Right atrium auricular region (tissue), 2 donors: Measurements from ENCODE around the gene DMGDH. TPM values are rescaled to one million over a fixed set of nuclear protein-coding genes. Genes with fewer than 3 reads are reported as not detected.

ENCODE experiments used
- DNase-seq: peaks from one replicate; pipeline ENCODE4 v3.0.0-alpha.2; 2019; ENCODE audit warnings: low spot score
- H3K27ac ChIP-seq, 2 donors: fragments of 200-600 bp; sonication (generic); 1 replicate in 1 of 2; 2 replicates in 1 of 2; pipeline ENCODE4 v1.5.1; 2016 to 2019
- H3K27me3 ChIP-seq, 2 donors: fragments of 200-600 bp; sonication (generic); one replicate each; pipeline versions ENCODE4 v1.5.1 to v1.6.0; 2017 to 2019
- H3K36me3 ChIP-seq: fragments of 200-600 bp; sonication (generic); one replicate; pipeline ENCODE4 v1.5.1; 2016
- H3K4me1 ChIP-seq, 2 donors: fragments of 200-600 bp; sonication (generic); one replicate each; pipeline versions ENCODE4 v1.5.1 to v1.6.0; 2017 to 2019
- H3K4me3 ChIP-seq, 2 donors: fragments of 200-600 bp; sonication (generic); 1 replicate in 1 of 2; 2 replicates in 1 of 2; pipeline ENCODE4 v1.5.1; 2017 to 2019; ENCODE audit warnings: mild to moderate bottlenecking in 1 of 2, moderate library complexity in 1 of 2
- H3K9me3 ChIP-seq, 2 donors: fragments of 200-600 bp; sonication (generic); one replicate each; pipeline ENCODE4 v1.5.1; 2019
- CTCF ChIP-seq, 2 donors: fragments of 200-600 bp; sonication (generic); IDR thresholded peaks; one replicate each; pipeline ENCODE4 v1.5.1; 2019; ENCODE audit warnings: antibody characterized with exemption in 2 of 2
- total RNA-seq, 2 donors: library from RNA; depleted of rRNA; stranded (reverse); fragments of >200 nt; gene quantifications; one replicate each; pipeline ENCODE4 v1.1.0, GENCODE V29; 2016

The DMGDH gene
- total RNA-seq, 2 donors from 2014 or later: 1.3 to 4.0 TPM

DNA sequence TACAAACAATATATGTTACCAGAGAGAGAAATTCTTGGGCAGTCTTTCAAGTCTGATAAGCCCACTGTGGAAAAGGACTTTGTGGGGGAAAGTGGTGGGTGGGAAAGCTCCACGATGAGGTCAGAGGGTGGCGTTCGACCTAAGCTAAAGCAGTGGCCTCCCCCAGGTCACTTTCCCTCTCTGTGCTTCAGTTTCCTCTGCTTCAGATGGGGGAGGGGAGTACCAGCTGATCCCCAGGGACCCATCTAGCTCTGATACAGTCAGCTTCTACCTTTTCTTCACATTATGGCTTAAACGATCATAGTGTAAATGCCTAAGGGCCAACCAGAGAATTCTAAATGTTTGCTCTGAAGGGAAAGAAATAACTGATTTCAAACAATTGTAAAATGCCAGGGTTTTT lies 47.7 kb downstream of the DMGDH start:
- no peak for DNase-seq
- Histone ChIP-seq H3K27ac (no peak overlapping the region), H3K4me1 (peaks cover 0 to 6% of the 10 kb centered on the region in 2 donors), H3K9me3 (no peaks in the 10 kb centered on the region), H3K27me3 (no peaks in the 10 kb centered on the region), H3K4me3 (no peak overlapping the region), H3K36me3 (no peaks in the 10 kb centered on the region)
- TF ChIP-seq CTCF (IDR thresholded peaks at IDR 0.05): no peak

DNA sequence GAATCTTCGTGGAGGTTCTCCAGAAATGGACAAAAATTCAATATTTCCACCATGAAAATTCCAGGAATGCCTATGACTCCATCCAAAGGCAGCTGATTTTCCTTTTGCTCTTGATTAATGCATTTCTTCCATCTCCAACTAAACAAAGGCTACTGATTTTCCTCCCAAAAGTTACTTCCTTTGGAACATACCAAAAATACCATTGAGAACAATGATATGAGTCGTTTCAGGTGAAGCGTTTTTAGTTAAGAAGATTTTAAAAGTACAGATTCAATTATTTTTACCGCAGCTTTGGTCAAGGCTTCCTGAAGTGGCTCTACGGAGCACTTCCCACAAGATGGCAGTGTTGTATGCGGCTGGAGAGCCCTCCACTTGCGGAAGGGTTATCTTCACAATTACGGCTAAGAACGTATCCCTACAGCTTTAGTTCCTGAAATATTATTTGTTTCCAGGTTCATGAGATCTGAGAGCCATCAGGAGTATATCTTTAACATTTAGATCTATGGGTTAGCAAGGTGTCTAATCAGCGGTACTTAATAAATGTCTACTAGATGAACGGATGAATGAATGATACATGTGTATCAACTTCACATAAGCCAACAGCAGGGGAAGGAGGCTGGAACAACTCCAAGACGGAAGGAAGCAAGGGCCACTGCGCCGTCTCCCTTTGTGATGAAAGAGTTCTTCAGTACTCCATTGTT lies 48.5 kb downstream of the DMGDH start:
- peaks cover 0 to 6% of the 10 kb centered on the region in 2 donors for H3K4me1 ChIP-seq
- no peak for DNase-seq
- no peak overlapping the region for H3K27ac ChIP-seq
- H3K9me3 ChIP-seq: no peaks in the 10 kb centered on the region
- H3K36me3 ChIP-seq: no peaks in the 10 kb centered on the region
- H3K4me3 ChIP-seq: no peak overlapping the region
- no peaks in the 10 kb centered on the region for H3K27me3 ChIP-seq
- peak; percentile 58 to 89 for TF ChIP-seq CTCF (IDR thresholded peaks at IDR 0.05)

DNA sequence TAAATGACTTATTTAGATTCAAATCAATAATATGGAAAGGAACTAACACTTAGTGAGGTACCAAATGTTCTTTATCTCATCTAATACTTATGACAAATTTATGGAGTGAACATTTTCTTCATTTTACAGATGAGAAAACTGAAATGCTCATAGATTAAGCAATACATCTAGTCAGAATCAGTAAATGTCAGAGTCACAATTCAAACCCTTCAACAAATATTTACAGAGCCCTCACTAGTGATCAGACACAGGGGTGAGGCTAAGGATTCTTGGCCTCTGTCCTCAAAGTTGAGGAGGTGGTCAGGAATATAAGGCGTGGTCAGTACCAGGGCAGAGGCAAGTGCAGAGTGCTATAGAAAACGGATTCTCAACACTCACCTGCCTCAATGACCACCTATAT lies 54.8 kb downstream of the DMGDH start:
- no peak overlapping the region for H3K4me3 ChIP-seq
- H3K27me3 ChIP-seq: no peaks in the 10 kb centered on the region
- TF ChIP-seq CTCF (IDR thresholded peaks at IDR 0.05): no peak
- no peak overlapping the region for H3K27ac ChIP-seq
- no peak for DNase-seq
- H3K36me3 ChIP-seq: no peaks in the 10 kb centered on the region
- H3K9me3 ChIP-seq: peaks cover 0 to 5% of the 10 kb centered on the region in 2 donors
- H3K4me1 ChIP-seq: no peaks in the 10 kb centered on the region

- no peak for DNase-seq
- H3K4me3 ChIP-seq: no peak overlapping the region
- no peaks in the 10 kb centered on the region for H3K27me3 ChIP-seq
- H3K9me3 ChIP-seq: peaks cover 0 to 5% of the 10 kb centered on the region in 2 donors
- no peaks in the 10 kb centered on the region for H3K4me1 ChIP-seq
- no peak overlapping the region for H3K27ac ChIP-seq
- no peaks in the 10 kb centered on the region for H3K36me3 ChIP-seq
- TF ChIP-seq CTCF (IDR thresholded peaks at IDR 0.05): no peak
Measured at GRCh38 chr5:79011869-79012268, 57.6 kb downstream of the DMGDH start.

GRCh38 chr5:79011219-79011836 lies 58.1 kb downstream of the DMGDH start:
- Histone ChIP-seq H3K36me3 (no peaks in the 10 kb centered on the region), H3K4me1 (no peaks in the 10 kb centered on the region), H3K4me3 (no peak overlapping the region), H3K27me3 (no peaks in the 10 kb centered on the region), H3K27ac (no peak overlapping the region), H3K9me3 (peaks cover 0 to 5% of the 10 kb centered on the region in 2 donors)
- TF ChIP-seq CTCF (IDR thresholded peaks at IDR 0.05): no peak
- DNase-seq: no peak
